ENCODE measurements around the gene MECP2. TPM values are rescaled to one million over a fixed set of nuclear protein-coding genes. Genes with fewer than 3 reads are reported as not detected.

The MECP2 gene
- total RNA-seq, 4 donors from 2014 or later: 19.7 to 76.0 (median 33.9) TPM

- no peak for DNase-seq (ENCODE audit: low spot score in 2 of 2)
- no peaks in the 10 kb centered on the region for H3K27me3 ChIP-seq
- no peak overlapping the region for H3K27ac ChIP-seq
Measured at GRCh38 chrX:154024271-154024670, 73.2 kb downstream of the MECP2 start.

GRCh38 chrX:154023276-154024000, 74.1 kb downstream of the MECP2 start:
- H3K27ac ChIP-seq: no peak overlapping the region
- no peak overlapping the region for H3K4me3 ChIP-seq
- no peaks in the 10 kb centered on the region for H3K27me3 ChIP-seq
- H3K9me3 ChIP-seq: no peaks in the 10 kb centered on the region
- TF ChIP-seq, protein P1, sequence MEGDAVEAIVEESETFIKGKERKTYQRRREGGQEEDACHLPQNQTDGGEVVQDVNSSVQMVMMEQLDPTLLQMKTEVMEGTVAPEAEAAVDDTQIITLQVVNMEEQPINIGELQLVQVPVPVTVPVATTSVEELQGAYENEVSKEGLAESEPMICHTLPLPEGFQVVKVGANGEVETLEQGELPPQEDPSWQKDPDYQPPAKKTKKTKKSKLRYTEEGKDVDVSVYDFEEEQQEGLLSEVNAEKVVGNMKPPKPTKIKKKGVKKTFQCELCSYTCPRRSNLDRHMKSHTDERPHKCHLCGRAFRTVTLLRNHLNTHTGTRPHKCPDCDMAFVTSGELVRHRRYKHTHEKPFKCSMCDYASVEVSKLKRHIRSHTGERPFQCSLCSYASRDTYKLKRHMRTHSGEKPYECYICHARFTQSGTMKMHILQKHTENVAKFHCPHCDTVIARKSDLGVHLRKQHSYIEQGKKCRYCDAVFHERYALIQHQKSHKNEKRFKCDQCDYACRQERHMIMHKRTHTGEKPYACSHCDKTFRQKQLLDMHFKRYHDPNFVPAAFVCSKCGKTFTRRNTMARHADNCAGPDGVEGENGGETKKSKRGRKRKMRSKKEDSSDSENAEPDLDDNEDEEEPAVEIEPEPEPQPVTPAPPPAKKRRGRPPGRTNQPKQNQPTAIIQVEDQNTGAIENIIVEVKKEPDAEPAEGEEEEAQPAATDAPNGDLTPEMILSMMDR (IDR thresholded peaks at IDR 0.05): no peak
- no peak for TF ChIP-seq POLR2A (IDR thresholded peaks at IDR 0.05)
- no peak for TF ChIP-seq POLR2AphosphoS5 (IDR thresholded peaks at IDR 0.05)
- TF ChIP-seq EP300 (IDR thresholded peaks at IDR 0.05): no peak
- peaks cover 40% of the 10 kb centered on the region for H3K4me1 ChIP-seq
- WGBS: 75% methylated on average over 20 of the region's 27 CpGs
- DNase-seq (ENCODE audit: low spot score in 2 of 2): no peak
- H3K36me3 ChIP-seq: no peaks in the 10 kb centered on the region

More at GRCh38 chrX:154024271-154024670, 73.2 kb downstream of the MECP2 start:
- Histone ChIP-seq H3K9me3 (no peaks in the 10 kb centered on the region), H3K36me3 (no peaks in the 10 kb centered on the region), H3K4me1 (peaks cover 32% of the 10 kb centered on the region), H3K4me3 (no peak overlapping the region)
- TF ChIP-seq POLR2AphosphoS5 (IDR thresholded peaks at IDR 0.05) (no peak), POLR2A (IDR thresholded peaks at IDR 0.05) (no peak)
- TF ChIP-seq, protein P1 (IDR thresholded peaks at IDR 0.05): no peak
- WGBS: 87% methylated on average over 15 of the region's 15 CpGs

- Histone ChIP-seq H3K4me3 (no peak overlapping the region), H3K27ac (no peak overlapping the region), H3K36me3 (peaks cover 2% of the 10 kb centered on the region), H3K27me3 (no peaks in the 10 kb centered on the region), H3K9me3 (no peaks in the 10 kb centered on the region), H3K4me1 (peaks cover 45% of the 10 kb centered on the region)
- no peak for DNase-seq (ENCODE audit: low spot score in 2 of 2)
- WGBS: 79% methylated on average over 3 of the region's 5 CpGs
- no peak for TF ChIP-seq EP300 (IDR thresholded peaks at IDR 0.05)
- TF ChIP-seq, protein P1 (IDR thresholded peaks at IDR 0.05): no peak
- TF ChIP-seq POLR2A (IDR thresholded peaks at IDR 0.05): no peak
- TF ChIP-seq POLR2AphosphoS5 (IDR thresholded peaks at IDR 0.05): no peak
Measured at GRCh38 chrX:154022108-154022507, 75.4 kb downstream of the MECP2 start.

GRCh38 chrX:154021131-154021611, 76.3 kb downstream of the MECP2 start:
- no peak for DNase-seq (ENCODE audit: low spot score in 2 of 2)
- Histone ChIP-seq H3K27me3 (no peaks in the 10 kb centered on the region), H3K36me3 (peaks cover 11% of the 10 kb centered on the region), H3K27ac (peak overlapping the region; percentile 93), H3K4me1 (peaks cover 41% of the 10 kb centered on the region), H3K4me3 (no peak overlapping the region), H3K9me3 (no peaks in the 10 kb centered on the region)
- TF ChIP-seq POLR2AphosphoS5 (IDR thresholded peaks at IDR 0.05): no peak
- TF ChIP-seq, protein P1 (IDR thresholded peaks at IDR 0.05): no peak
- TF ChIP-seq EP300 (IDR thresholded peaks at IDR 0.05): no peak
- no peak for TF ChIP-seq POLR2A (IDR thresholded peaks at IDR 0.05)
- 57% methylated on average over 11 of the region's 11 CpGs for WGBS

DNA sequence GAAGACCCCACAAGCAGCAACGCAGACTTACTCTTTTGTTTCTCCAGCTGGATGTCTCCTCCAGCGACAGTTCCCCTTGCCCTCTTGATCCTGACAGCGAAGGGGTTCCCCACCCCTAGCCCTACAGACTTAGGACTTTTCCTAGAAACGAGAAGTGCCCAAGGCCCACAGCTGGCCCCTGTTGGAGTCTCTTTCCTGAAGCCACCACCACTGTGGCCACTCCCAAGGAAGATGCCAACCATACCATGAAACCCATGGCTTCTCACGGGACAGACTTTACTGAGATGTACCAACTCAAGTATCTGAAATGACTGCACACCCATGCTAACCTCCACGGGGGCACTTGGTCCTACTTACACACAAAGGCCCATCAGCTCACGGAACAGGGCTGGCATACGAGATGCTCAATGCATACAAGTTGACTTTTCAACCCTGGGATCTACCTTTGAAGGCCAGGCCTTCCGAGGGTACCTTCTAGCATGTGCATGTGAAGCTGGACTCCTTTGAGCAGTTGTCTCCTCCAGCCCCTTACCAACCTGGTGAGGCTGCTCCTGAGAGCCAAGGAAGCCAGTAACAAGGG, 76.9 kb downstream of the MECP2 start:
- Histone ChIP-seq H3K4me1 (peaks cover 37% of the 10 kb centered on the region), H3K4me3 (peak overlapping the region; percentile 66), H3K36me3 (peaks cover 16% of the 10 kb centered on the region), H3K27ac (peak overlapping the region; percentile 93), H3K9me3 (no peaks in the 10 kb centered on the region), H3K27me3 (no peaks in the 10 kb centered on the region)
- DNase-seq (ENCODE audit: low spot score in 2 of 2): no peak
- no peak for TF ChIP-seq EP300 (IDR thresholded peaks at IDR 0.05)
- peak in 1 of 2 donors; percentile 20 for TF ChIP-seq POLR2A (IDR thresholded peaks at IDR 0.05)
- WGBS: 64% methylated on average over 7 of the region's 9 CpGs

All from suprapubic skin (tissue), 4 donors.